GM21786 (cell line): Measurements from ENCODE around the gene AKR1A1.
"Not testable (repeated sequence)": the region's sequence is repeated elsewhere in the genome, so short reads cannot be mapped to it uniquely, and the experiment has no call there.

ENCODE experiments used
- ATAC-seq: cut with Tn5 transposase; IDR thresholded peaks from one replicate; pipeline ENCODE4 v1.9.1; 2021; ENCODE audit not compliant: unreplicated experiment

AKR1A1 gene

DNA sequence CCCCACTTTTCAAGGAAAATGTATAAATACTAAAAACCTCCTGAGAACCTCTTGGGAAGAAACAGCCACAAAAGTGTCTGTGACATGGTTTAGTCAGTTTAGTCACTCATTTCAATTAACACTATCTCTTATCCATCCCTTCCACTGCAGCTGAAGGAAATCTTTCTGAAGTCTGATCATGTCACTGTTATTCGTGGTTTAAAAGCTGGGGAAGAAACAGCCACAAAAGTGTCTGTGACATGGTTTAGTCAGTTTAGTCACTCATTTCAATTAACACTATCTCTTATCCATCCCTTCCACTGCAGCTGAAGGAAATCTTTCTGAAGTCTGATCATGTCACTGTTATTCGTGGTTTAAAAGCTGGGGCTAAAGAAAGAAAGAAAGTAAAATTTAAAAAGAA, 27.1 kb upstream of the AKR1A1 start:
- ATAC-seq = not testable (repeated sequence)

DNA sequence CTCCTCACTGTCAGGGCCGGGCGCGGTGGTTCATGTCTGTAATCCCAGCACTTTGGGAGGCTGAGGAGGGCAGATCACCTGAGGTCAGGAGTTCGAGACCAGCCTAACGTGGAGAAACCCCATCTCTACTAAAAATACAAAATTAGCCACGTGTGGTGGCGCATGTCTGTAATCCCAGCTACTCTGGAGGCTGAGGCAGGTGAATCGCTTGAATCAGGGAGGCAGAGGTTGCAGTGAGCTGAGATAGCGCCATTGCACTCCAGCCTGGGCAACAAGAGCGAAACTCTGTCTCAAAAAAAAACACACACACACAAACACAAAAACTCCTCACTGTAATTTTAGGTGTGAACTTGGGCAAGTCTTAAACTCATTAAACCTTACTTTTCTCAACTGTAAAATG, 26.7 kb upstream of the AKR1A1 start:
- ATAC-seq = not testable (repeated sequence)

DNA sequence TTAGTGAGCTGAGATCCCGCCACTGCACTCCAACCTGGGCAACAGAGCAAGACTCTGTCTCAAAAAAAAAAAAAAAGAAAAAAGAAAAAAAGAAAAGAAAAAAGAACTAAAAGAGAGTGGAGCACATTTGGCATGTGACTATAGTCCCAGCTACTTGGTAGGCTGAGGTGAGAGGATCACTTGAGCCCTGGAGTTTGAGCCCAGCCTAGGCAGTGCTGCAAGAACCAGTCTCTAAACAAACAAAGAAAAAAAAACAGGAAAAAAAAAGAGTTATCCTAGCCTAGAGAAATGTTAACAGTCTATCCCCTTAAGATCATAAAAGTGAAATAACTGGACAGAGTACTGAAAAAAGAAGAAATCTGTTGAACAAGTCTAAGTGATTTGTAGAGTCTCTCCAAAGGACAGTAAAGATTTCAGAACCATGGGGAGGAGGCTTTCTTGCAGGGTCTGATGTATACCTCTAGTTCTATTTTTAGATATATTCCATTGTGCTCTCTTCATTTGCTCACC, 24.4 kb upstream of the AKR1A1 start:
- ATAC-seq = no peak

DNA sequence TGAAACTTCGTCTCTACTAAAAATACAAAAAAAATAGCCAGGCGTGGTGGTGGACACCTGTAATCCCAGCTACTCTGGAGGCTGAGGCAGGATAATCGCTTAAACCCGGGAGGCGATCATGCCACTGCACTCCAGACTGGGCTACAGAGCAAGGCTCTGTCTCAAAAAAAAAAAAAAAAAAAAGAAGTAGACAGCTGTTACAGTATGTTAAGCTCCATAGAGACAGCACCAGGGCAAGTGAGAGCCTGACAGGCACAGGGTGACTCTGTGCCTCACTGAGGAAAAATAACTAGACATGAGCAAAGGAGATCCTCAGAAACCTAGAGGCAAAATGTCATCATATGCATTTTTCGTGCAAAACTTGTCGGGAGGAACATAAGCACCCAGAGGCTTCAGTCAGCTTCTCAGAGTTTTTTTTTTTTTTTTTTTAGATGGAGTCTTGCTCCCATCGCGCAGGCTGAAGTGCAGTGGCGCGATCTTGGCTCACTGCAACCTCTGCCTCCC, 19.9 kb upstream of the AKR1A1 start:
- no peak for ATAC-seq

DNA sequence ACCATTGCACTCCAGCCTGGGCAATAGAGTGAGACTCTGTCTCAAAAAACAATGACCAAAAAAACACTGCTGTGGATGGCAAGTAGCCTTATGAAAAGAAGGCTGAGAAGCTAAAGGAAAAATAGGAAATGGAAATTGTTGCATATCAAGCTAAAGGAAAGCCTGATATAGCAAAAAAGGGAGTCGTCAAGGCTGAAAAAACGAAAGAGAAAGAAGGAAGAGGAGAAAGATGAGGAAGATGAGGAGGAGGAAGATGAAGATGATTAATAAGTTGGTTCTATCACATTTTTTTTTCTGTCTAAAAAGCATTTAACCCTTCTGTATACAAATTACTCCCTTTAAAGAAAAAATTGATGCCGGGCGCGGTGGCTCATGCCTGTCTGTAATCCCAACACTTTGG, 18.8 kb upstream of the AKR1A1 start:
- ATAC-seq = no peak

DNA sequence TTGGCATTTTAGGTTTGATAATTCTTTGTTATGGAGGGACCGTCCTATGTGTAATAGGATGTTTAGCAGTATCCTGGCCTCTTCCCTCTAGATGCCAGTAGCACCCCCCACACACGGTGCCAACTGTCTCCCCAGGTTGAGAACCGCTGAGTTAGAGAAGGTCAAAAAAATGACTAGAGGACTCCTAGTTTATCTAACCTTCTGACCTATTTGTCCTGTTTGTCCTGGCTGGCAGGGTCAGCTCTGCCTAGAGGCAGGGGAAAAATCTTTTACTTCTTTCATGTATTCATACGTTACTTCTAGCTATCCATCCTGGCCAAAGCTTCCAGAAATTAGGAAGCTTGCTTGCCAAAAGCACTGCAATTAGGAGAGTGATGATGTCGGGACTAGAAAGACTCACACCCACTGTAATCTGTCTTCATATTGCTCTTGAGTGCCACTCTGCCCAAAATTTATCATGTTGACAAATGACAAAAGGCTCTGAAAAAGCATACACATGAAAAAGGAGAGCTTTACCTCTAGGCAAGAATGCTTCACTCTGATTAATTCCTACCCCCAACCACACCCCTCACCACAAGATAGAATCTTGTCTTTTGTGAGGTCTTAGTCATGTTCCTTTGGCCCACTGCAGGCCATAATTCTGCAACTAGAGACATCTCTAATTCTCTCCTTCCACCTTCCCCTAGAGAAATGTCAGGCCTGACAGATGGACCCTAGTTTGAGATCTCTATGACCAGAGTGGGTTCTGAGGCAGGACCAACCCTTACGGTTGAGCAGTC, 14.4 kb upstream of the AKR1A1 start:
- ATAC-seq = no peak

DNA sequence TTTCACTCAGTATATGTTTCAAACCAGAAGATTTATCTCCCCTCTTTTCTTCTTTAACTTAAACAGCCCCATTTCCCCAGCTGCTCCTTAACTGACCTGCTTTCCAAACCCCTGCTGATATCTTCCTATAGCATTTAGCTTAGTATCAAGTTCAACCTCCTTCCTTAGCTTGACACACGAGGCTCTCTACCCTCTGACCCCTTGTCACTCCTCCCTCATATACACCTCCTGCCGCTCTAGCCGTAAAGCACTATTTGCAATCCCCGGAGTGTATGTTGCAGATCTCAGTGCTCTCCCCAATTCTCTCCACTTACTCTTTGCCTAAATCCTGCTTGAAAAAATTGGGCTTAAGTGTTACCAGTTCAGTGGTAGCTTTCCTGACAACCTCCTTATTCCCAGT, 13.7 kb upstream of the AKR1A1 start:
- ATAC-seq = no peak

DNA sequence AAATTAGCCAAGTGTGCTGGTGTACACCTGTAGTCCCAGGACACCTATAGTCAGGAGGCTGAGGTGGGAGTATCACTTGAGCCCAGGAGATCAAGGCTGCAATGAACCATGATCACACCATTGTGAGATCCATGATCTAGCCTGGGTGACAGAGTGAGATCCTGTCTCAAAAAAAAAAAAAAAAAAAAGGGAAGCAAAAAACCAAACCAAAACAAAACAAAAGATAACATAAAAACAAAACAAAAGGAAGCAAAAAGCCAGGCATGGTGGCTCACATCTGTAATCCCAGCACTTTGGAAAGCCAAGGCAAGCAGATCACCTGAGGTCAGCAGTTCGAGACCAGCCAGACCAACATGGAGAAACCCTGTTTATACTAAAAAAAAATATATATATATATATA, 9.4 kb upstream of the AKR1A1 start:
- no peak for ATAC-seq

DNA sequence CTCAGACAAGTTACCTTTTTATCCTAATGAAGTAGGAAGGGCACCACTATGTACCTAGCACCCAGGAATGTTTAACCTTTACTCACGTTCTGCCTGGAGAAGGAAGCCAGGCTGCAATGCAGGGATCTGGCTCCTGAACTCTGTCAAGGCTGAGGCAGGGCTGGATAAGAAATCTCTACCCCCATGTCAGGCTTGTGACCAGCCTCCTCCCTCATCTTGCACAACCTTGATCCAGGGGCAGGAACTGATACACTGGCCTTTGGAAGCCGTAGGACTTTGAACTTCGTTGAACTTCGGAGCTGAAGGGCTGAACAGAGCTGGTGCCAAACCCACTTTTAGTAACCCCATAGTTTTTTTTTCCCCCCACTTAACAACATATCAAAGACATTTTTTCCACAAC, 8.0 kb upstream of the AKR1A1 start:
- no peak for ATAC-seq

DNA sequence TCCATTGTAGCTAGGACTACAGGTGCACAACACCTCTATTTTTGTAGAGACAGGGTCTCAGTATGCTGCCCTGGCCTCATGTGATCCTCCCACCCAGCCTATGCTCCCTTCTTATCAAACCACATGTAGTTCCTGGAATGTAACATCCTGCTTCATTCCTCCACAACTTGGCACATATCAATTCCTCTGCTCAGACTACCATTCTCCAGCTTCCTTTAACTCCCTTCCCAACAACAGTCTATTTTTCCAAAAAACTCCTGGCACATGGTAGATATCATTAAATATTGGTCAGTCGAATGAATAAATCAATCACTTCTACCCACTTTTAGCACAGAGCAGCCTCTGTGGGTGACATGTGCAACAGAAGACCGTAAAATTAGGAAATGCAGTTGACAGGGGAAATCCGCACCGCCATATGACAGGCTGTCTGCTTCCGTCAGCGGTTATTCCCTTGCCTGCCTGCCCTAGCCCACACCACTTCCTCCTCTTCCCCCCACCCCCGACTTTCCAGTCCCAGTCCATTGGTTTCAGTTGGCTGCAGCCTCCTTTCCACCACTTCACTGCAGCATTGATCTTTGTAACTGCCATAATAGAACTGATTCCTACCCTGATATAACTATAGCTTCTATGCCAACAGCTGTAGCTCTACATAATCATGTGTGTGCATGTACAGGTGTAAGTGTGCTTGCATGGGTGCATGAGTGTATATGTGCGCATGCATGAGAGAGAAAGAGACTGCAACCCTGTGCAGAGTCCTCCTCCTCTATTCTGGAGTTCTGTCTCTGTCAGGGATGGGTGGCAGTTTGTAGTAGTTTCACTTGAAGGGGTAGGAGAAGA, 6.8 kb upstream of the AKR1A1 start:
- ATAC-seq = peak; percentile 41

DNA sequence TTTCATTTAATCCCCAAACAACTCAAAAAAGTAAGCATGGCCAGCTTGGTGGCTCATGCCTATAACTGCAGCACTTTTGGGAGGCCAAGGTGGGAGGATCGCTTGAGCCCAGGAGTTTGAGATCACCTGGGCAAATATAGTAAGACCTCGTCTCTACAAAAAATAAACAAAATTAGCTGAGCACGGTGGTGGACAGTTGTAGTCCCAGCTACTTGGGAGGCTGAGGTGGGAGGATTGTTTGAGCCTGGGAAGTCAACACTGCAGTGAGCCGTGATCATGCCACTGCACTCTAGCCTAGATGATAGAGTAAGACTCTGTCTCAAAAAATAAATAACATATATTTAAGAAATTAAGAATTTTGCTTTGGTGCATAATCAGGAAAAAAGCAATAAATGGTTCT, 6.1 kb upstream of the AKR1A1 start:
- no peak for ATAC-seq

DNA sequence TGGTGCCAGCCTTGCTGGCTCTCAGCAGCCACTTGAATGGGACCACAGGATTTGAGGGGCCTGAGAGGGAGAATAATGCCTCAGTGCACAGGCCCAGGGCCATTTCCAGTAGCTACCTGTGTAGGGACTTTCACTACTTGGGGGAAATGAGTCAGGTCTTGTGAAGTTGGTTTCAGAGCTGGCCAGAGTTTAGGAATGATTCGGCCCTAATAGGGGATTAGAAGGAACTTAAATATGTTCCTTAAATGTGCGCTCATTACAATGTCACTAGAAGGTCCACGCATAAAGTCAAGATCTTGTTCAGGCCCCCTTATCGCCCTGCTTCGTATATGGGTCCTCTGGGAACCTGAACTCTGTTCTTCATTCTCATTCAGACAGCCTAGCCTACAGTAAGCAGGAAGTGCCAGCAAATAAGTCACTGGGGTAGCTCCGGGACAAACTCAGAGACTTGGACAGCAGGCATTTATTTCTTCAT, 5.6 kb upstream of the AKR1A1 start:
- ATAC-seq = peak; percentile 65

DNA sequence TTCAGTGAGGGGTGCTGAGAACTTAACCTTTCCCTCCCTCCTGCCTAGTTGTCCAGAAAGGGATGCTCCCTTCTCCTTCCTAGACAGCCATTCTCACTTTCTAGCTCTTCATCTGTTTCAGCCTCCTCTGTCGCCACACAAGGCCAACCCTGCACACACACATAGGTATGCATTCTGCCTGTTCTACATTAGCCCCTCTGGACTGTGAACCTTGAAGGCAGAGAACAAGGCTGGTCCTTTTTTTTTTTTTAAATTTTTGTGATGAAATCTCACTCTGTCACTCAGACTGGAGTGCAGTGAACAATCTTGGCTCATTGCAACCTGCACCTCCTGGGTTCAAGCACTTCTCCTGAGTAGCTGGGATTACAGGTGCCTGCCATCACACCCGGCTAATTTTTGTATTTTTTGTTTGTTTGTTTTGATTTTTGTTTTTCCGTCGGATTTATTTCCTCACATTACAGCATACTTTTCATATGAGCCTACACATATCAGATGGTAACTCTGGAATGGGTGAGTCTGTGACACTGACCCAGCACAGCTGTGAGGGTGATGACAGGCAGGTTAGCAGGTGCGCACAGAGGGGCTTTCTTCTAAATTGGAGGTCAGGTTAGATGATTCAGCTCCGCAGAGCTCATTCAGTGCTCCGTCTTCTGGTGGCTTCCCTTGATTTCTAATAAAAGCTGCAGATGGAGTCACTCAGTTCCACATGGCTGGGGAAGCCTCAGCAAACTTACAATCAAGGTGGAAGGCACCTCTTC, 4.9 kb upstream of the AKR1A1 start:
- no peak for ATAC-seq

DNA sequence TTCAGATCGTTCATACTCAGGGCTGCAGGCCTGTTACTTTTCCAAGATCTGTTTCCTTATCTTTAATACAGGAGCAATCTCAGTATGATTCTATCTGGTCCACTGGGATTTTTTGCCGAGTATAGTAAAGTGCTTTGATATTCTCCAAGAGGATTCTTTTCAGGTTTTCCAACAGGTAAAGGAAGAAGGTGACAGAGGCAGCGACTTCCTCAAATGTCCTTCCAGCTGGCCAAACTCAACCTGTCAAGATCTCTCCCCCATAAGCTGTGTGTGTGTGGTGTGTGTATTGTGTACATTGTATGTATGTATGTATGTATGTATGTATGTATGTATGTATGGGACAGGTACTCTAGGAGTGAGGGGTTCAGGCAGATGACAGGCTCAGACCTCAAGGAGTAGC, 1.1 kb downstream of the AKR1A1 start:
- no peak for ATAC-seq

DNA sequence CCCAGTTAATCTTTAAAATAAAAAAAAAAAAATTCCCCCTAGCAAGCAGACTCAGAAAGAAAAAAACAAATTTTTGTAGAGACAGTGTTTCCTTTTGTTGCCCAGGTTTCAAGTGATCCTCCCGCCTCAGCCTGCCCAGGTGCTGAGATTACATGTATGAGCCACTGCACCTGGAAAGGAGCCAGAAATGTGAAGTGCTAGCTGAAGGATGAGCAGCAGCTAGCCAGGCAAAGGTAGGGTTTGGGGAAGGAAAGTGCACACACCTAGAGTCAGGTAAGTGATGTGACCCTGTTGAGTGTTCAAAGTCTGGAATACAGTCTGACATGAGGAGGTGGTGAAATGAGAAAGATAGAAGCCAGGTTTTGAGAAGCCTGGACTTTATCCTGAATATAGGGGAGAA, 1.7 kb downstream of the AKR1A1 start:
- ATAC-seq = no peak

DNA sequence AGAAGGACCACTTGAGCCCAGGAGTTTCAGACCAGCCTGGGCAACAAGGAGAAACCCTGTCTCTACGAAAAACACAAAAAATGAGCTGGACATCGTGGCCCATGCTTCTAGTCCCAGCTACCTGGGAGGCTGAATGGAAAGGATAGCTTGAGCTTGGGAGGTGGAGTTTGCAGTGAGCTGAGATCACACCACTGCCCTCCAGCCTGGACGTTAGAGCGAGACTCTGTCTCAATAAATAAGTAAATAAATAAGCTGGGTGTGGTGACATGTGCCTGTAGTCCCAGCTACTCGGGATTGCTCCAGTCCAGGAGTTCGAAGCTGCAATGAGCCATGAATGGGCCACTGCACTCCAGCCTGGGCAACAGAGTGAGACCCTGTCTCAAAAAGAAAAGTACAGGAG, 3.6 kb downstream of the AKR1A1 start:
- no peak for ATAC-seq

DNA sequence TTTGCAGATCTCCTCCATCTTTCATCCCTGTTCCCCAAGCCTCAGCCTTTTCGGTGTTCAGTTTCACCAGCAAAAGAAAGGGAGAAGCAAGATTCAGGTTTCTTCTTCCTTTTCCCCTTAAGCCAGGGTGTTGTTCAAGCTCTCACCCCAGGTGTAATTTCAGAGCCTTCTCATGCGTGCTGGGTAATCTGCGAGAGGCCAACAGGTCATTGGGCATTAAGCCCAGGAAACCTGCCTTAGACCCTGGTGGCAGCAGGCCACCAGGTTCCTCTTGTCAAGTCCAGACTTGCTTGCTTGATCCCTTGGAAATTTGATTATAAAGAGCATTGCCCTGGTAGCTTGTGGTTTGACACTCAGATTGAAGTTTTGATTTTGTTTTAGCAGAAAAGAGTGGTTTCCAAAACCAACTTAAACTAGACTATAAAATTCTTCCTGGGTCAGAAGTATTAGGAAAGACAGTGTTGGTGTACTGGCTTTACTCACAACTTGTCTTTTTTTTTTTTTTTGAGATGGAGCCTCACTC, 6.9 kb downstream of the AKR1A1 start:
- no peak for ATAC-seq

DNA sequence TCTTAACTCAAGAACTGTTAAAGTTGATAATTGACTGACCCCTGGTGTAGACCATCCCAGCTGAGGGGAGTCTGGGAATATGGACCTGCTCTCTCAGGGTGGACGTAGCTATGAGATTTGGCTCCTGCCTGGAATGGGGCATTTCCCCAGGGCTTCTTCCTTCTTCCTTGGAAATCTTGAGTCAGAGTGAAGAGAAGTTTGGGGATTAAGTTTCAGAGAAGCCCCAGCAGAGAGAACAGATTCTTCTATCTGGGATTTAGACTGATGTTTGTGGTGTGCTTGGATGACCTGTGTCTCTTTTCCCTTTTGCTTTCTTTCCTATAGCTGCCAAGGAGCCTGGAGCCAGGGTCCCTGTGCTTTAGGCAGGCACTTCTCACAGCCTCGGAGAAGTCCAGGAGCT, 13.2 kb downstream of the AKR1A1 start:
- ATAC-seq = no peak

DNA sequence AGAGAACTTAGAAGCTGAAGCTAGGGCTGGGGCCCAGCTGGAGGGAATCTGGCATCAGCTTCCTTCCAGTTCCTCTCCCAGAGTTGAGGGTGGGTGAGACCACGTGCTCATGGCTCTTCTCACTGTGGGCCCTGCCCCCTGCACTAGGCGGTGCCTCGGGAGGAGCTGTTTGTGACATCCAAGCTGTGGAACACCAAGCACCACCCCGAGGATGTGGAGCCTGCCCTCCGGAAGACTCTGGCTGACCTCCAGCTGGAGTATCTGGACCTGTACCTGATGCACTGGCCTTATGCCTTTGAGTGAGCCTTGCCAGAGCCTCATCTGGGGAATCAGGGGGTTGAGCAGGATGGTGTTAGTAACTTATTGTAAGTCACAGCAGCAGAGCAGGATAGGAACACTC, 16.1 kb downstream of the AKR1A1 start:
- no peak for ATAC-seq

DNA sequence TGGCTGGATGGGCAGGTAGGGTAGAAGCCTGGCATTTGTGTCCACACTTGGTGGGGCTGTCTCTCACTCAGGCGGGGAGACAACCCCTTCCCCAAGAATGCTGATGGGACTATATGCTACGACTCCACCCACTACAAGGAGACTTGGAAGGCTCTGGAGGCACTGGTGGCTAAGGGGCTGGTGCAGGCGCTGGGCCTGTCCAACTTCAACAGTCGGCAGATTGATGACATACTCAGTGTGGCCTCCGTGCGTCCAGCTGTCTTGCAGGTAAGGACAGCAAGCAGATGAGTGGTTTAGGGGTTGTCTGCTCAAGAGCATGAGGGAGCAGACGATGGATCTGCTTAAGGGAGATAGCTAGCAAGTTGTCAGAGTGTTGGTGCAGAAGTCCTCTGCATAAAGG, 17.3 kb downstream of the AKR1A1 start:
- no peak for ATAC-seq

DNA sequence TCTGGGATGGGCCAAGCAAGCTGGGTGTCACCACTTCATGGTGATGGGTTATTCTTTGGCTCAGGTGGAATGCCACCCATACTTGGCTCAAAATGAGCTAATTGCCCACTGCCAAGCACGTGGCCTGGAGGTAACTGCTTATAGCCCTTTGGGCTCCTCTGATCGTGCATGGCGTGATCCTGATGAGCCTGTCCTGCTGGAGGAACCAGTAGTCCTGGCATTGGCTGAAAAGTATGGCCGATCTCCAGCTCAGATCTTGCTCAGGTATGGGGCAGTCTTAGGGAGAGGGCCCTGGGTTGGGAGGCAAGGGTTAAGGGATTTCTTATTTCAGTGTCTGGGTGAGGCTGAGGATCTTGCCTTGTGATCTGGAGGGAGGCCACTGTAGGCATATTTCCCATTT, 17.8 kb downstream of the AKR1A1 start:
- ATAC-seq = no peak
